SU-DHL-6 (cell line): ENCODE data around the gene CPSF4L.

Experiments used
- H2AFZ ChIP-seq: fragments of 200-600 bp; sonication (generic); 2 replicates; pipeline ENCODE4 v1.6.1; 2014; ENCODE audit warnings: low read depth, mild to moderate bottlenecking, moderate library complexity, mixed read lengths, antibody characterized with exemption, low read length; ENCODE audit not compliant: severe bottlenecking
- H3F3A ChIP-seq: fragments of 200-600 bp; shearing (Covaris generic); 2 replicates; pipeline ENCODE4 v1.6.0; 2016; ENCODE audit warnings: antibody characterized with exemption, mild to moderate bottlenecking; ENCODE audit not compliant: insufficient read depth
- H3K27ac ChIP-seq: fragments of 200-600 bp; sonication (generic); 2 replicates; pipeline ENCODE4 v1.5.1; 2016; ENCODE audit warnings: low read depth, mild to moderate bottlenecking, low read length, moderate library complexity, mixed read lengths
- H3K27me3 ChIP-seq: fragments of 200-600 bp; sonication (generic), shearing (Covaris generic); 2 replicates; pipeline ENCODE4 v1.6.0; 2014; ENCODE audit warnings: mild to moderate bottlenecking, low read length
- H3K36me3 ChIP-seq: fragments of 200-600 bp; sonication (generic); 2 replicates; pipeline ENCODE4 v1.6.1; 2014; ENCODE audit warnings: mild to moderate bottlenecking, low read length, mixed read lengths
- H3K4me2 ChIP-seq: fragments of 300-600, 200-600 bp; shearing (Covaris generic), sonication (generic); 2 replicates; pipeline ENCODE4 v1.6.0; 2014; ENCODE audit warnings: low read length, low read depth, mild to moderate bottlenecking; ENCODE audit not compliant: poor library complexity, severe bottlenecking
- H3K4me3 ChIP-seq: fragments of 200-600 bp; sonication (generic); 2 replicates; pipeline ENCODE4 v1.5.1; 2014; ENCODE audit warnings: antibody characterized with exemption, low read length, mild to moderate bottlenecking, mixed read lengths; ENCODE audit not compliant: insufficient read depth, poor library complexity, severe bottlenecking
- H3K79me2 ChIP-seq: fragments of 200-600 bp; sonication (generic); 2 replicates; pipeline ENCODE4 v1.6.1; 2014; ENCODE audit warnings: mild to moderate bottlenecking, low read length, moderate library complexity; ENCODE audit not compliant: insufficient read depth
- H3K9ac ChIP-seq: fragments of 200-600 bp; sonication (generic); 2 replicates; pipeline ENCODE4 v1.7.0; 2014; ENCODE audit warnings: mild to moderate bottlenecking, low read length
- H3K9me2 ChIP-seq: fragments of 200-600 bp; sonication (generic); replicated peaks from 2 replicates; pipeline ENCODE4 v1.6.1; 2014; ENCODE audit warnings: low read length; ENCODE audit not compliant: insufficient read depth
- H3K9me3 ChIP-seq: fragments of 200-600 bp; sonication (generic); 2 replicates; pipeline ENCODE4 v1.6.1; 2014; ENCODE audit warnings: low read length, mixed read lengths; ENCODE audit not compliant: insufficient read depth
- H4K20me1 ChIP-seq: fragments of 200-600 bp; sonication (generic); 2 replicates; pipeline ENCODE4 v1.6.1; 2014; ENCODE audit warnings: low read depth, mild to moderate bottlenecking, antibody characterized with exemption, low read length, moderate library complexity, mixed read lengths
- CTCF ChIP-seq: fragments of 200-600 bp; sonication (generic); IDR thresholded peaks from one replicate; pipeline ENCODE4 v1.5.1; 2017; ENCODE audit warnings: antibody characterized with exemption, mild to moderate bottlenecking, low read length, moderate library complexity; ENCODE audit not compliant: insufficient read depth, poor library complexity, severe bottlenecking
- EZH2phosphoT487 ChIP-seq: fragments of 200-600 bp; sonication (generic), shearing (Covaris generic); conservative IDR thresholded peaks from 2 replicates; pipeline ENCODE4 v1.6.1; 2018; ENCODE audit warnings: mild to moderate bottlenecking, antibody characterized with exemption, low read length, moderate library complexity, mixed read lengths

Gene CPSF4L

GRCh38 chr17:73301369-73301768 lies 39.7 kb upstream of the CPSF4L start:
- Histone ChIP-seq H3K27ac (no peak overlapping the region), H3K79me2 (no peaks in the 10 kb centered on the region)
- TF ChIP-seq CTCF: no peak
- no peak for TF ChIP-seq EZH2phosphoT487

DNA sequence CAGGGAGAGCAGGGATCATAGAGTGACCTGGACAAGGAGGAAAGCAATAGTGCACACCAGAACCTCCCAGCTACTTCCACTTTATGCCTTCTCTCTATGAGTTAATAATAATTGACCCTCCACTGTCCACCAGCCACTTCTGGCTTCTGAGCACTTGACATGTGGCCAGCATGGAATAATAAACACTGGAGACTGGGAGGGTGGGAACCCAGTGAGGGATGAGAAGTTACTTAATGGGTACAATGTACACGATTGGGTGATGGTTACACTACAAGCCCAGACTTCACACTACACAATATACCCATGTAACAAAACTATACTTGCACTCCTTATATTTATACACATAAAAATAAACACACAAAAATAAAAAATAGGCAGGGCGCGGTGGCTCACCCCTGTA lies 38.7 kb upstream of the CPSF4L start:
- no peak overlapping the region for H3K4me2 ChIP-seq

More at GRCh38 chr17:73301369-73301768, 39.7 kb upstream of the CPSF4L start:
- no peak overlapping the region for H3K4me3 ChIP-seq
- no peak overlapping the region for H2AFZ ChIP-seq
- no peaks in the 10 kb centered on the region for H3K9me2 ChIP-seq
- H4K20me1 ChIP-seq: no peaks in the 10 kb centered on the region
- no peaks in the 10 kb centered on the region for H3F3A ChIP-seq
- H3K9ac ChIP-seq: no peak overlapping the region
- H3K9me3 ChIP-seq: no peaks in the 10 kb centered on the region
- H3K36me3 ChIP-seq: no peaks in the 10 kb centered on the region
- H3K4me2 ChIP-seq: no peak overlapping the region
- H3K27me3 ChIP-seq: no peaks in the 10 kb centered on the region

DNA sequence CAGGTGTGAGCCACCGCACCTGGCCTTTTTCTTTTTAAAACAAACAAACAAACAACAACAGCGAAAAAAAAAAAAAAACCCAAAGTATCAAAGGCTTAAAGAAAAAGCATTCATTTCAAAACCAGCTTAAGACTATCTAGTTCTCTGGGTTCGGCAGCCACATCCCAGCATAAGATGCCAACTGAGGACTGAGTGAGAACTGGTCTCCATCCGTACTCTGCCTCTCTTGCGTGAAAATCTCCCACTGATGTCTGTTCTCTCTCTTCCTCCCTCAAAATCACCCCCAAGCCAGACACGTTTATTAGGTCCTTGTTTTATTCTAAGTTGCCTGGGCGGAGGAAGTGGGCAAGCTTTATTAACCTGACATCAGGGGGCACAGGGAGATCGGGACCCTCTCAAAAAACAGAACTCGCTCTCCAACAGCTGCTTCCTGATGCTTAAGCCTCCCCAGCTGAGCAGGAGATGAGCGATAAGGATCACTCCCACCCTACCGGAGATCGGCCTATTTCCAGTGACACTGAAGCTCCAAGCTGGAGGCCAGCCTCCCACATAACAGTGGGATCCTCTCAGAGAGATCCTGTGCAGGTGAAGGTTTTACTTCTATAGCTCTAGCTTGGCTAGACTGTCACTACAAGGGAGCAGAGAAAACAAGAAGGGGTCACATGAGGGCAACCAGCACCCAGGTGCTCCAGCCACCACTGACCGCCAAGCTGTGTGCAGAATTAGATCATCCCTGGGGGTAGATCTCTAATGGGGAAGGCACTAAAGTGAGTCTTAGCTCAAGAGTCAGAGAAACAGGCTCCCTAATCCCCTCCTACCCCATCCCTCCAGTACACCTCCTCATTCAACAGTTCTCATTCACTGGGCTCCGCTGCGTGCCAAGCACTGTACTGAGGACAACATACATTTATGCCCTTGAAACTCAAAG lies 36.5 kb upstream of the CPSF4L start:
- Histone ChIP-seq H3F3A (no peaks in the 10 kb centered on the region), H3K27ac (no peak overlapping the region), H3K79me2 (no peaks in the 10 kb centered on the region), H2AFZ (no peak overlapping the region), H3K27me3 (no peaks in the 10 kb centered on the region), H3K36me3 (no peaks in the 10 kb centered on the region), H3K4me2 (no peak overlapping the region), H3K4me3 (no peak overlapping the region), H4K20me1 (no peaks in the 10 kb centered on the region), H3K9ac (no peak overlapping the region), H3K9me3 (no peaks in the 10 kb centered on the region), H3K9me2 (no peaks in the 10 kb centered on the region)
- no peak for TF ChIP-seq CTCF
- no peak for TF ChIP-seq EZH2phosphoT487

More for the DNA sequence above, 38.7 kb upstream of the CPSF4L start:
- Histone ChIP-seq H3K9ac (no peak overlapping the region), H2AFZ (no peak overlapping the region), H3K27ac (no peak overlapping the region), H3K36me3 (no peaks in the 10 kb centered on the region), H3F3A (no peaks in the 10 kb centered on the region), H3K9me3 (no peaks in the 10 kb centered on the region), H4K20me1 (no peaks in the 10 kb centered on the region), H3K4me3 (no peak overlapping the region), H3K9me2 (no peaks in the 10 kb centered on the region), H3K27me3 (no peaks in the 10 kb centered on the region), H3K79me2 (no peaks in the 10 kb centered on the region)
- TF ChIP-seq CTCF (no peak), EZH2phosphoT487 (no peak)
